GM21576 (cell line): ENCODE data around the gene AKR1E2.

Source experiments
- ATAC-seq: cut with Tn5 transposase; IDR thresholded peaks from one replicate; pipeline ENCODE4 v1.9.1; 2021; ENCODE audit warnings: mild to moderate bottlenecking, moderate library complexity; ENCODE audit not compliant: unreplicated experiment

Gene AKR1E2

GRCh38 chr10:4843525-4844180 lies 17.6 kb downstream of the AKR1E2 start:
- no peak for ATAC-seq

- no peak for ATAC-seq
Measured at GRCh38 chr10:4844864-4845263, 18.9 kb downstream of the AKR1E2 start.

- ATAC-seq: no peak
Measured at GRCh38 chr10:4845766-4846165, 19.8 kb downstream of the AKR1E2 start.

GRCh38 chr10:4846775-4847174 lies 20.8 kb downstream of the AKR1E2 start:
- ATAC-seq: no peak

GRCh38 chr10:4847561-4848355 lies 21.8 kb downstream of the AKR1E2 start:
- no peak for ATAC-seq

- ATAC-seq: no peak
Measured at GRCh38 chr10:4848356-4849041, 22.5 kb downstream of the AKR1E2 start.

- no peak for ATAC-seq
Measured at GRCh38 chr10:4849042-4849402, 23.0 kb downstream of the AKR1E2 start.

- ATAC-seq: peak; percentile 78
Measured at GRCh38 chr10:4849555-4850242, 23.7 kb downstream of the AKR1E2 start.

- no peak for ATAC-seq
Measured at GRCh38 chr10:4850397-4850796, 24.4 kb downstream of the AKR1E2 start.

- no peak for ATAC-seq
Measured at GRCh38 chr10:4851176-4851575, 25.2 kb downstream of the AKR1E2 start.

GRCh38 chr10:4851846-4852245 lies 25.8 kb downstream of the AKR1E2 start:
- no peak for ATAC-seq

- no peak for ATAC-seq
Measured at GRCh38 chr10:4865945-4866661, 40.1 kb downstream of the AKR1E2 start.

GRCh38 chr10:4867109-4867519 lies 41.1 kb downstream of the AKR1E2 start:
- ATAC-seq: no peak

GRCh38 chr10:4867520-4868356 lies 41.7 kb downstream of the AKR1E2 start:
- no peak for ATAC-seq

- no peak for ATAC-seq
Measured at GRCh38 chr10:4868357-4868657, 42.3 kb downstream of the AKR1E2 start.

- no peak for ATAC-seq
Measured at GRCh38 chr10:4882704-4883078, 56.7 kb downstream of the AKR1E2 start.

- no peak for ATAC-seq
Measured at GRCh38 chr10:4883079-4883739, 57.2 kb downstream of the AKR1E2 start.

- no peak for ATAC-seq
Measured at GRCh38 chr10:4885162-4885561, 59.2 kb downstream of the AKR1E2 start.

GRCh38 chr10:4887501-4887900 lies 61.5 kb downstream of the AKR1E2 start:
- no peak for ATAC-seq

- no peak for ATAC-seq
Measured at GRCh38 chr10:4888236-4888635, 62.2 kb downstream of the AKR1E2 start.
